Progenitor cell of endocrine pancreas (in vitro differentiated cells): ENCODE results near the gene APOL4. TPM values are rescaled to one million over a fixed set of nuclear protein-coding genes. Genes with fewer than 3 reads are reported as not detected.
"Not testable (repeated sequence)": the region's sequence is repeated elsewhere in the genome, so short reads cannot be mapped to it uniquely, and the experiment has no call there.

Experiments used
- DNase-seq: peaks from one replicate; pipeline ENCODE4 v3.0.0; 2021; ENCODE audit warnings: low spot score; ENCODE audit not compliant: unreplicated experiment
- H3K27ac Mint-ChIP-seq: 2 replicates; pipeline ENCODE4 v1.8.0; 2021; ENCODE audit warnings: mild to moderate bottlenecking, moderate library complexity, mixed read lengths
- H3K27me3 Mint-ChIP-seq: 2 replicates; pipeline ENCODE4 v1.8.0; 2021; ENCODE audit warnings: mixed read lengths
- H3K36me3 Mint-ChIP-seq: 2 replicates; pipeline ENCODE4 v1.8.0; 2022; ENCODE audit warnings: mixed read lengths; ENCODE audit not compliant: insufficient read depth
- H3K4me1 Mint-ChIP-seq: 2 replicates; pipeline ENCODE4 v1.8.0; 2021; ENCODE audit warnings: low read depth, mixed read lengths
- H3K4me3 Mint-ChIP-seq: 2 replicates; pipeline ENCODE4 v1.8.0; 2021; ENCODE audit warnings: low read depth, mild to moderate bottlenecking, moderate library complexity, mixed read lengths
- H3K9me3 Mint-ChIP-seq: 2 replicates; pipeline ENCODE4 v1.8.0; 2021; ENCODE audit warnings: low read depth, mixed read lengths
- total RNA-seq: library from RNA; stranded (reverse); gene quantifications from 2 replicates; pipeline ENCODE4 v1.2.1, GENCODE V29; 2021
- TF ChIP-seq, protein P1 (sequence below): fragments of 200-600 bp; sonication (generic); IDR thresholded peaks from one replicate; pipeline ENCODE4 v1.5.0; 2021; ENCODE audit warnings: antibody characterized with exemption, mild to moderate bottlenecking; ENCODE audit not compliant: unreplicated experiment

The APOL4 gene
- total RNA-seq, 1 donor from 2014 or later, result not detected

DNA sequence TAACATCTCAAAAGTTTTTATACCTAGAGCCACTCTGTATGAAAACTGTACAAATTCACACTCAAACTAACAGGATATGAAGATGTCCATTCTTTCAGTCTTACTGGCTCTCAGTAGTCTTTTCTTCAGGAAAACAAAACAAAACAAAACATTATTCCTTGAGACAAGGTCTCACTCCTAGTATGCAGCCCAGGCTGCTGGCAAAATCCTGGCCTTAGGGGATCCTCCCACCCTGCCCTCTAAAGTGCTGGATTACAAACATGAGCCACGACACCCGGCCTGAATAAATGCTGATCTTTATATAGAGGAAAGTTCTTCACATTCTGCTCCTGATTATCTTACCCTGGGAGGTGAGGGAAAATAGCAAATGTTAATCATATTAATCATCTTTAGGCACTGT lies 32.6 kb upstream of the APOL4 start:
- Mint-ChIP-seq H3K9me3 (peaks cover 10% of the 10 kb centered on the region), H3K27ac (no peak overlapping the region), H3K27me3 (no peaks in the 10 kb centered on the region), H3K36me3 (peaks cover 14% of the 10 kb centered on the region), H3K4me1 (peaks cover 33% of the 10 kb centered on the region), H3K4me3 (no peak overlapping the region)
- no peak for DNase-seq
- TF ChIP-seq, protein P1, sequence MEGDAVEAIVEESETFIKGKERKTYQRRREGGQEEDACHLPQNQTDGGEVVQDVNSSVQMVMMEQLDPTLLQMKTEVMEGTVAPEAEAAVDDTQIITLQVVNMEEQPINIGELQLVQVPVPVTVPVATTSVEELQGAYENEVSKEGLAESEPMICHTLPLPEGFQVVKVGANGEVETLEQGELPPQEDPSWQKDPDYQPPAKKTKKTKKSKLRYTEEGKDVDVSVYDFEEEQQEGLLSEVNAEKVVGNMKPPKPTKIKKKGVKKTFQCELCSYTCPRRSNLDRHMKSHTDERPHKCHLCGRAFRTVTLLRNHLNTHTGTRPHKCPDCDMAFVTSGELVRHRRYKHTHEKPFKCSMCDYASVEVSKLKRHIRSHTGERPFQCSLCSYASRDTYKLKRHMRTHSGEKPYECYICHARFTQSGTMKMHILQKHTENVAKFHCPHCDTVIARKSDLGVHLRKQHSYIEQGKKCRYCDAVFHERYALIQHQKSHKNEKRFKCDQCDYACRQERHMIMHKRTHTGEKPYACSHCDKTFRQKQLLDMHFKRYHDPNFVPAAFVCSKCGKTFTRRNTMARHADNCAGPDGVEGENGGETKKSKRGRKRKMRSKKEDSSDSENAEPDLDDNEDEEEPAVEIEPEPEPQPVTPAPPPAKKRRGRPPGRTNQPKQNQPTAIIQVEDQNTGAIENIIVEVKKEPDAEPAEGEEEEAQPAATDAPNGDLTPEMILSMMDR, result no peak

DNA sequence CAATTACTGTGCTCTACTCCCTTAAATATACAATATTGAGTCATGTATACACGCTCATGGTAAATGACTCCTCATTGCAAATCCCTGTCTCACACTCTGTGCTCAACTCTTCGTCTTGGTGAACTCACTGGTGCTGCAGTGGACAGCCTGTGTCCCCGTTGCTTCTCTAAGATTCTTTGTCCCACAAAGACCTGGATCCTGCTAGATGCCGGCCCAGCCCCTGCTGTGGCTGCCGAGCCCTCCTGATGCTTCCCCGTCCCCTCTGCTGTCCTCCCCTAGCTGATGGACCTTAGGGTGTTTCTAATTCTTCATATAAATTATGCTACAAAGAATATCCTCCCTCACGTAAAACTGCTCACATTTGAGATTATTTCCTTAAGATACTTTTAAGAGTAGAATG lies 32.2 kb upstream of the APOL4 start:
- Mint-ChIP-seq H3K4me3 (no peak overlapping the region), H3K4me1 (peaks cover 32% of the 10 kb centered on the region), H3K36me3 (peaks cover 14% of the 10 kb centered on the region), H3K9me3 (peaks cover 10% of the 10 kb centered on the region), H3K27me3 (no peaks in the 10 kb centered on the region), H3K27ac (no peak overlapping the region)
- DNase-seq, result no peak
- TF ChIP-seq, protein P1, result no peak

DNA sequence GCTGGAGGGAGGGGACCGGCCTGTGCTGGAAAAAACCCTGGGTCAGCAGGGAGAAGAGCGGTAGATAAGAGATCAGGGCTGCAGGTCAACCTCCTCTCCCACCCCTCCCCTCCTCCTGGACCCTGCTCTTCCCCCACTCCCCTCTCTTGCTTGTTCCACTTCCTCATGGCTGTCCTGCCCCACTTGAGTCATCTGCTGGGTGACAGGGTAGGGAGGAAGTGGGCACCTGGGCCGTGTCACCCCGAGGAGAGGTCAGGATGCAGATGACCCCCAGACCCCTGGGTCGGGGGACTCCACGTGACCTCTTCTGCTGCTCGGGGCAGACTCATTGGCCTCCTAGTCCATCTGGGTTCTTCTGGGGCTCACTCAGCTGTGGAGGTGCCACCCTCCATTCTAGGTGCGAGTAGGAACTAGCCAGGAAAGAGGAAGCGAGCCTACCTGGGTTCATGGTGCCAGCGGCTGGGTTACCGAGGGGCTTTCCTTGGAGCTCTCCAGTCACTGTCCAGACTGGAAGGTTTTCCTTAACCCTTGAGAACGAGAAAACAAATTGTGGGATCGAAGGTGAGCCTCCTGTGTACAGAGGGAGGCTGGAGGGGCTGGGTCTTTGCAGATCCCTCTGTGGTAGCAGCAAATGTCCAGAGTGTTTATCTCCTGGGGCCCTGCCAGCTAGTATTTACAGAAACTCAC lies 31.2 kb upstream of the APOL4 start:
- DNase-seq, result no peak
- Mint-ChIP-seq H3K4me1 (peaks cover 27% of the 10 kb centered on the region), H3K27me3 (no peaks in the 10 kb centered on the region), H3K27ac (no peak overlapping the region), H3K4me3 (no peak overlapping the region), H3K9me3 (peaks cover 10% of the 10 kb centered on the region), H3K36me3 (peaks cover 17% of the 10 kb centered on the region)
- TF ChIP-seq, protein P1, result no peak

DNA sequence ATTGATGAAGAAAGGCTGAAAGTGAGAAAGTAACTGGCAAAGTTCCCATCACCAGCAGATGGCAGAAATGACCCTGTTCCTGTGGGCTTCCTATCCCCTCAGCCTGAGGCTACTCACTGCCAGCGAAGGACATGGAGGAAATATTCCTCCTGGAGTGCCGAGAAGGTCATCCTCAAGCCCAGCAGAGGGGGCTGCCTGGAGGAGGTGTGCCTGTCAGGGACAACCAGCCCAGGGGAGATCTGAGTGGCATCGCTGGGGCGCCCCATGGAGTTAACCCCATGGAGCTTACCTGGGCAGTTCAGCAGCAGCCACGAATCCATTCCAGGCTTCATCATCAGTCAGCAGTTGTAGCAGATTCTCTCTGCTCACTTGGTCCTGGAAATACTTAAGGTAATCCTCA lies 29.4 kb upstream of the APOL4 start:
- H3K27ac Mint-ChIP-seq, H3K27me3 Mint-ChIP-seq, H3K9me3 Mint-ChIP-seq, H3K4me3 Mint-ChIP-seq, DNase-seq: not testable (repeated sequence)
- peaks cover 12% of the 10 kb centered on the region for H3K36me3 Mint-ChIP-seq
- peaks cover 25% of the 10 kb centered on the region for H3K4me1 Mint-ChIP-seq

DNA sequence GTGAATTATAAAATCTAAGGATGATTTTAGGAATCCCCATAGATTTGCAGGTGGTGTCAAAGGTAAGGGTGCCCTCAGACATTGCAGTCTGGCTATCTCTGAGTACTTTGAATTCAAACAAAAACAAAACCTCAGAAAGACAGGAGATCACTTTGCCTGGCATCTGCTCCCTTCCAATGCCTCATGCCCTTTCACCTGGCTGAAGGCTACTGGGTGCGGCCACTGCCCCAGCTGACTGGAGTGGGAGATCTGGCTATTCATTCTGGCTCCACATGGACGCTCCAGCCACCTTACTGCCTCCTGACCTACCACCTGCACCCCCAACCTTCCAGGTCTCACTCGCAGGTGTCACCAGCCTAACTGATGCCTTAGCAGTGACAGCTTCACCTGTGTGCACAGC lies 28.0 kb upstream of the APOL4 start:
- not testable (repeated sequence) for DNase-seq, H3K9me3 Mint-ChIP-seq, H3K27me3 Mint-ChIP-seq, H3K4me3 Mint-ChIP-seq, H3K36me3 Mint-ChIP-seq, H3K27ac Mint-ChIP-seq
- peaks cover 20% of the 10 kb centered on the region for H3K4me1 Mint-ChIP-seq

DNA sequence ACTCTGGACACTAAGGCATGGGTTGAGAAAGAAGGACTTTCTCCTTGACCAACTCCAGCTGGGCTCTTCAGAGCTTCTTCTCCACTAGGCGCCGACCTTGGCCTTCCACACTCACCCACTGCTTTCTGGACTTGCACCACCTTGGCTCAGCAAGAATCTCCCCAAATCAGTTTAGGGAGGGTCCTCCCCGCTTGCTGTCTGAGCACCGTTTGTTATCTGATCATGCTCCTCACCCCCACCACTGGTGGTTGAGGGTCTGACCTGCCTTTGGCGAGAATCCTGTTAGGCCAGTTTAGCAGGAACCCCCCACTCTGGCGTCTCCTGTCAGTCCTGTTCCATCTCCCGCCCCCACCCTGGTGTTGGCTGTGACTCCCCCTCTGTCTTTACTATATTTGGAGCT lies 27.3 kb upstream of the APOL4 start:
- no peak for DNase-seq
- TF ChIP-seq, protein P1, result no peak
- Mint-ChIP-seq H3K4me1 (peaks cover 17% of the 10 kb centered on the region), H3K27me3 (no peaks in the 10 kb centered on the region), H3K9me3 (no peaks in the 10 kb centered on the region), H3K4me3 (no peak overlapping the region), H3K27ac (no peak overlapping the region), H3K36me3 (peaks cover 4% of the 10 kb centered on the region)

DNA sequence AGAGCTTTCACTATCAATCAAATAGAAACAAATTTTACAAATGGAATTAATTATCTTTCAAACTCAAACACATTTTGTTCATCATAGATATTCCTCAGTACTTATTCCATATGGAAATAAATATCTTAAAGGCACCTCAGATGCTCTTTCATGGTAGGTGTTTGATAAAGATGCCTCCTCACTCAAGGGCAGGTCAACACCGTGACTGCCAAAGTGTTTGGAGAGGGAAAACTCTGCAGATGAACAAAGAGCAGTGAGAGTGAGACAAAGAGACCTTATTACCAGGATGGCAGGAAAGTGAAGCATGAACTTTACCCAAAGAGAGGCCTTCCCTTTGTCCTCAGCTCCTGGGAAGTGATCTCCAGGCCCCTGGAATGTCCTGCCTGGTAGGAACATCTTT lies 26.8 kb upstream of the APOL4 start:
- H3K4me1 Mint-ChIP-seq, result peaks cover 17% of the 10 kb centered on the region
- DNase-seq, H3K36me3 Mint-ChIP-seq, H3K27ac Mint-ChIP-seq, H3K9me3 Mint-ChIP-seq, H3K4me3 Mint-ChIP-seq, H3K27me3 Mint-ChIP-seq: not testable (repeated sequence)
